Right lobe of liver (tissue), 6 donors: ENCODE results near the gene SLC24A3. TPM values are rescaled to one million over a fixed set of nuclear protein-coding genes. Genes with fewer than 3 reads are reported as not detected.

Source experiments
- ATAC-seq, 4 donors: fragments of 200-7000 bp; cut with Tn5 transposase; one replicate each; pipeline ENCODE4 v1.9.1; 2020; ENCODE audit warnings: mild to moderate bottlenecking in 4 of 4, moderate library complexity in 4 of 4
- DNase-seq, 3 donors: peaks; one replicate each; pipeline ENCODE4 v3.0.0-alpha.2; 2020
- H3K27ac ChIP-seq, 3 donors: fragments of 200-600 bp; one replicate each; pipeline ENCODE4 v1.8.0; 2022
- H3K27me3 ChIP-seq, 2 donors: fragments of 200-600 bp; one replicate each; pipeline ENCODE4 v1.8.0; 2022
- H3K36me3 ChIP-seq, 4 donors: fragments of 200-600 bp; sonication (generic) in 1 of 4; one replicate each; pipeline versions ENCODE4 v1.5.1 to v1.8.0; 2017 to 2022; ENCODE audit warnings: control low read depth in 1 of 4
- H3K4me1 ChIP-seq, 4 donors: fragments of 200-600 bp; sonication (generic) in 1 of 4; one replicate each; pipeline versions ENCODE4 v1.5.1 to v1.8.0; 2017 to 2022; ENCODE audit warnings: control low read depth in 1 of 4
- H3K4me3 ChIP-seq, 3 donors: fragments of 200-600 bp; one replicate each; pipeline ENCODE4 v1.8.0; 2022
- H3K9me3 ChIP-seq, 4 donors: fragments of 200-600 bp; sonication (generic) in 1 of 4; one replicate each; pipeline versions ENCODE4 v1.5.1 to v1.8.0; 2017 to 2022; ENCODE audit warnings: control low read depth in 1 of 4
- CTCF ChIP-seq, 4 donors: fragments of 200-600 bp in 3 of 4; fragments of 450-650 bp in 1 of 4; IDR thresholded peaks; one replicate each; pipeline versions ENCODE4 v1.5.1 to v1.8.0; 2016 to 2022; ENCODE audit warnings: antibody characterized with exemption in 4 of 4, mild to moderate bottlenecking in 2 of 4
- POLR2A ChIP-seq: fragments of 450-650 bp; IDR thresholded peaks from one replicate; pipeline ENCODE4 v1.6.1; 2017; ENCODE audit warnings: antibody characterized with exemption, mild to moderate bottlenecking
- WGBS: methylation state at CpG from one replicate; pipeline ENCODE4 v1.1.6; 2018; ENCODE audit warnings: low coverage, low lambda C conversion rate; ENCODE audit not compliant: insufficient coverage; ENCODE audit errors: missing lambda C conversion rate; 5-methylcytosine and 5-hydroxymethylcytosine counted together
- intact Hi-C, 2 donors: fragments of 100-400 bp; cut with DNase I; formaldehyde crosslinking; loops; one replicate each; pipeline versions ENCODE4 v1.11.2 to v1.14.1; 2022
- total RNA-seq, 6 experiments: library from RNA; depleted of rRNA in 2 of 6; stranded (reverse); fragments of >200 nt in 2 of 6; fragmentation: NEBNext Ultra II Directional in 3 of 6; extraction: Animal tissue kit (Norgen Biotek cat#: 25700) in 3 of 6; gene quantifications; one replicate each; pipeline versions ENCODE4 v1.1.0 to v1.2.4, GENCODE V29; 2016 to 2023
- donor health status: DM: no; HTN: yes; CAD: no.
- donor health status: DM: no; HTN: no; CAD: no.
- donor health status: DM: no; HTN: no; CAD: no.
- donor health status: DM: no; HTN: yes; CAD: no.
- donor health status: DM: no; HTN: yes; CAD: no.

SLC24A3 gene
- total RNA-seq, 6 experiments from 2014 or later, result 0.06 to 0.49 (median 0.27) TPM

GRCh38 chr20:19449051-19449450 is 236.6 kb downstream of the SLC24A3 start:
- DNase-seq (no peak), ATAC-seq (no peak)
- peaks cover 0 to 5% (median 0%) of the 10 kb centered on the region in 4 donors for H3K9me3 ChIP-seq
- no peaks in the 10 kb centered on the region for H3K36me3 ChIP-seq
- H3K4me3 ChIP-seq, result no peak overlapping the region
- H3K27me3 ChIP-seq, result no peaks in the 10 kb centered on the region
- 60% methylated on average over 1 of the region's 8 CpGs for WGBS
- intact Hi-C loops, result no loop called here
- H3K4me1 ChIP-seq, result no peaks in the 10 kb centered on the region
- no peak overlapping the region for H3K27ac ChIP-seq
- TF ChIP-seq CTCF (IDR thresholded peaks at IDR 0.05) (no peak), POLR2A (no peak)

DNA sequence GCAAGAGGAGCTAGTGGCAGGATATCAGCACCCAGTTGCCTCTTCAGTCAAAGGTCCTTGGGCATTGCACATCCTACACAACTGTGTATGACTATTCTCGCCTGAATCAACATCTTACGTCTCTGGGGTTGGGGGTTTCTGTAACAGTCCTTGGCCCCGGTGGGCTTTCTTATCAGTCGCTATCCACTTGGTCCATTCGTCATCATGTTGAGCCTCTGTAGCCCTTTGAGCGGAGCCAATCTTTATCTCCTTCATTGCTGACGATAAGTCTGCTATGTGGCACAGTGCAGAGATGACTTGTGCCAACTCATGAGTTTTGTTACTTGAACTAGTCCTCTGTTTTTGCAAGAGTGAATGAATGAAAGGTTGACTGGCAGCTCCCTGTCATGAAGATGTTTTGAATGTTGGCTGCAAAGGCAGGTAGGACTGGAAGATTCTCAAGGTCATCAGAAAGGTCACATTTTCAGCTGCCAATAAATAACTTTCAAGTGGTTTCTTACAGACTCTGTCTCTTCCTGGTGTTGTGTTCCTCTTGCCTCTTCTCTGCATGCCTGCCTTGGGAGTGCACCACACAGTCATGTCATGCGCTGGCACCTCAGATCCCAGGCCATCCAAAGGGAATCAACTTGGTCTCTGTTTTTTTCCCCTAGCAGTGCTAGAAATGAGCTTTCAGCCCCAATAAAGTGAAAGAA is 238.9 kb downstream of the SLC24A3 start:
- H3K27ac ChIP-seq, result no peak overlapping the region
- H3K4me3 ChIP-seq, result no peak overlapping the region
- no peak for TF ChIP-seq CTCF (IDR thresholded peaks at IDR 0.05)
- TF ChIP-seq POLR2A, result no peak
- H3K9me3 ChIP-seq, result no peaks in the 10 kb centered on the region
- no peaks in the 10 kb centered on the region for H3K4me1 ChIP-seq
- no peaks in the 10 kb centered on the region for H3K36me3 ChIP-seq
- WGBS, result 22% methylated on average over 6 of the region's 8 CpGs
- DNase-seq (no peak), ATAC-seq (no peak)
- intact Hi-C loops, result no loop called here
- H3K27me3 ChIP-seq, result no peaks in the 10 kb centered on the region

- Histone ChIP-seq H3K4me3 (no peak overlapping the region), H3K36me3 (no peaks in the 10 kb centered on the region), H3K9me3 (no peaks in the 10 kb centered on the region), H3K4me1 (no peaks in the 10 kb centered on the region), H3K27me3 (no peaks in the 10 kb centered on the region), H3K27ac (no peak overlapping the region)
- WGBS, result 52% methylated on average over 9 of the region's 9 CpGs
- intact Hi-C loops, result no loop called here
- TF ChIP-seq CTCF (IDR thresholded peaks at IDR 0.05) (no peak), POLR2A (no peak)
- DNase-seq (no peak), ATAC-seq (no peak)
Measured at GRCh38 chr20:19451923-19452295, 239.5 kb downstream of the SLC24A3 start.

- Histone ChIP-seq H3K27ac (no peak overlapping the region), H3K9me3 (no peaks in the 10 kb centered on the region), H3K36me3 (no peaks in the 10 kb centered on the region), H3K4me3 (no peak overlapping the region), H3K27me3 (no peaks in the 10 kb centered on the region), H3K4me1 (no peaks in the 10 kb centered on the region)
- no peak for DNase-seq
- TF ChIP-seq POLR2A (no peak), CTCF (IDR thresholded peaks at IDR 0.05) (no peak)
- no peak for ATAC-seq
- intact Hi-C loops, result no loop called here
- WGBS, result 83% methylated on average over 3 of the region's 3 CpGs
Measured at GRCh38 chr20:19453410-19453809, 241.0 kb downstream of the SLC24A3 start.
